HEK293 (cell line): ENCODE measurements around the gene PTS.
A peak's percentile ranks its signal among the peaks of the same experiment; 100 is the strongest.

Experiments
- CTCF ChIA-PET: fragments of 350-600 bp; formaldehyde crosslinking; extraction: SDS; loops from one replicate; lab custom pipeline; 2021; ENCODE audit warnings: antibody characterized with exemption; lab: Yijun Ruan, JAX
- POLR2A ChIA-PET: fragments of 300-600 bp; formaldehyde crosslinking; extraction: SDS; loops from one replicate; lab custom pipeline; 2020; ENCODE audit warnings: antibody characterized with exemption, inconsistent platforms; lab: Yijun Ruan, JAX
- H3K27ac ChIP-seq: fragments of 200-500 bp; sonication (Bioruptor generic); 2 replicates; pipeline ENCODE4 v1.5.1; 2014; ENCODE audit warnings: low read depth, low read length, control low read depth, inconsistent platforms; ENCODE audit errors: extremely low read depth
- H3K36me3 ChIP-seq, 2 experiments: fragments of 200-500 bp in 1 of 2; sonication (Bioruptor generic) in 1 of 2; 1 replicate in 1 of 2; 2 replicates in 1 of 2; pipeline ENCODE4 v1.5.1; 2014 to 2017; ENCODE audit warnings: inconsistent platforms in 2 of 2, low read length in 2 of 2; ENCODE audit not compliant: control insufficient read depth in 2 of 2, insufficient read depth in 1 of 2
- H3K4me1 ChIP-seq: fragments of 200-500 bp; sonication (Bioruptor generic); 2 replicates; pipeline ENCODE4 v1.5.1; 2014; ENCODE audit warnings: mild to moderate bottlenecking, low read length, inconsistent platforms; ENCODE audit not compliant: control insufficient read depth, insufficient read depth
- H3K4me3 ChIP-seq: 2 replicates; pipeline ENCODE4 v1.5.1; 2011; ENCODE audit warnings: low read depth, mild to moderate bottlenecking, control low read depth, low read length, moderate library complexity
- H3K9me3 ChIP-seq: fragments of 200-500 bp; sonication (Bioruptor generic); 2 replicates; pipeline ENCODE4 v1.5.1; 2014; ENCODE audit warnings: low read depth, low read length, inconsistent platforms; ENCODE audit not compliant: control insufficient read depth, insufficient read depth
- HIC1 ChIP-seq: fragments of 450-650 bp; formaldehyde crosslinking; IDR thresholded peaks from 2 replicates; pipeline ENCODE4 v1.5.1; 2016; ENCODE audit warnings: missing biosample characterization, missing genetic modification characterization
- HOXA7 ChIP-seq: sonication (generic); formaldehyde crosslinking; IDR thresholded peaks from 2 replicates; pipeline ENCODE4 v1.8.1; 2022; ENCODE audit warnings: missing genetic modification reagents, borderline replicate concordance
- HOXC10 ChIP-seq: sonication (generic); formaldehyde crosslinking; IDR thresholded peaks from 2 replicates; pipeline ENCODE4 v1.8.1; 2023; ENCODE audit warnings: mild to moderate bottlenecking, missing genetic modification reagents
- KLF10 ChIP-seq: fragments of 450-650 bp; IDR thresholded peaks from 2 replicates; pipeline ENCODE4 v1.5.1; 2018; ENCODE audit warnings: missing biosample characterization, mild to moderate bottlenecking, missing genetic modification characterization
- PRDM1 ChIP-seq: fragments of 450-650 bp; formaldehyde crosslinking; IDR thresholded peaks from 2 replicates; pipeline ENCODE4; 2016; ENCODE audit warnings: missing biosample characterization, missing genetic modification characterization
- PRDM4 ChIP-seq: fragments of 450-650 bp; formaldehyde crosslinking; IDR thresholded peaks from 2 replicates; pipeline ENCODE4 v1.5.1; 2017; ENCODE audit warnings: missing biosample characterization, missing genetic modification characterization
- ZBTB20 ChIP-seq: fragments of 450-650 bp; formaldehyde crosslinking; IDR thresholded peaks from 2 replicates; pipeline ENCODE4 v1.5.1; 2016; ENCODE audit warnings: missing biosample characterization, missing genetic modification characterization
- ZNF223 ChIP-seq: fragments of 450-650 bp; formaldehyde crosslinking; IDR thresholded peaks from 2 replicates; pipeline ENCODE4 v1.5.1; 2016; ENCODE audit warnings: missing biosample characterization, missing genetic modification characterization
- ZNF335 ChIP-seq: fragments of 450-650 bp; formaldehyde crosslinking; conservative IDR thresholded peaks from 2 replicates; pipeline ENCODE4 v1.5.1; 2016; ENCODE audit warnings: missing biosample characterization, missing genetic modification characterization
- ZNF423 ChIP-seq: fragments of 450-650 bp; formaldehyde crosslinking; IDR thresholded peaks from 2 replicates; pipeline ENCODE4 v1.5.1; 2016; ENCODE audit warnings: missing biosample characterization, missing genetic modification characterization
- ZNF571 ChIP-seq: fragments of 450-650 bp; formaldehyde crosslinking; IDR thresholded peaks from 2 replicates; pipeline ENCODE4 v1.5.0; 2017; ENCODE audit warnings: missing biosample characterization, missing genetic modification characterization
- ZNF600 ChIP-seq: fragments of 450-650 bp; formaldehyde crosslinking; IDR thresholded peaks from 2 replicates; pipeline ENCODE4 v1.5.1; 2016; ENCODE audit warnings: missing biosample characterization, missing genetic modification characterization
- ZNF624 ChIP-seq: fragments of 450-650 bp; formaldehyde crosslinking; IDR thresholded peaks from 2 replicates; pipeline ENCODE4 v1.5.1; 2017; ENCODE audit warnings: missing biosample characterization, missing genetic modification characterization
- ZNF692 ChIP-seq: fragments of 450-650 bp; formaldehyde crosslinking; IDR thresholded peaks from 2 replicates; pipeline ENCODE4 v1.5.1; 2016; ENCODE audit warnings: missing biosample characterization, missing genetic modification characterization
- ZNF701 ChIP-seq: fragments of 450-650 bp; formaldehyde crosslinking; IDR thresholded peaks from 2 replicates; pipeline ENCODE4 v1.5.1; 2016; ENCODE audit warnings: missing biosample characterization, missing genetic modification characterization
- ZNF747 ChIP-seq: fragments of 450-650 bp; formaldehyde crosslinking; IDR thresholded peaks from 2 replicates; pipeline ENCODE4 v1.5.1; 2016; ENCODE audit warnings: missing biosample characterization, missing genetic modification characterization
- ZXDB ChIP-seq: fragments of 450-650 bp; formaldehyde crosslinking; IDR thresholded peaks from 2 replicates; pipeline ENCODE4 v1.5.1; 2016; ENCODE audit warnings: missing biosample characterization, missing genetic modification characterization
- TF ChIP-seq, protein P1 (sequence below): fragments of 450-650 bp; formaldehyde crosslinking; IDR thresholded peaks from 2 replicates; pipeline ENCODE4; 2016; ENCODE audit warnings: missing biosample characterization, missing genetic modification characterization

The PTS gene

DNA sequence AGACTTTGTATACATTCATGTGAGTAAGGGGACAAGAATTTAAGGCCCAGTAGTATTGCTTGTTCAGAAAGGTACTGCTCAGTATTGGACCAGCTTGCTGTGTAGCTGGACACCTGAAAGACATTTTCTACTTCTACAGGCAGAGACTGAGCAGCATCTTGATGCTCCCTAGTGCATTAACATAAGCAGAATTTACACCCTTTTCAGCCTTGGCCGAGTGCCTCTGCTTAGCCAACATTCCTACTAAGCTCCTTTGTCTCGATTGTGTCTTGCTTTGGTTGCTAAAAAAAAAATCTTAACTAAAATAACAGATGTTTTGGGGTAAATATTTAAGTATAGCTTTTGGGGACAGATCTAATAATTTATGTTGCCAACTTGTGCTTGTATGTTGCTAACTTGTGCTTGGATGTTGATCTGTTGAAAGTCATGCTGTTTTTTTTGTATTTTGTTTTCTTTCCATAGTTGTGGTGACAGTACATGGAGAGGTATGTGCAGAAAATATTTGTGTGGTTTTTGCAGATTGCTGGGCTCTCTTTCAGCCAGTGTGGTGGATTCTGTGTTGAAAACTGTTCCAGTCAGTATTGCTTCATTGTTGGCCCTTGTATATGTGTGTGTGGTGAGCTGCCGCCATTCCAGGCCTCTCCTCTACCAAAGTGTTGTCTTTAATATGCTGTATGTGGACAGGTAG is 3.7 kb downstream of the PTS start:
- Histone ChIP-seq H3K27ac (no peak overlapping the region), H3K9me3 (no peaks in the 10 kb centered on the region), H3K36me3 (peaks cover 0 to 64% of the 10 kb centered on the region in 2 experiments; a peak in 1 of 3 replicates), H3K4me1 (no peaks in the 10 kb centered on the region), H3K4me3 (no peak overlapping the region)
- POLR2A ChIA-PET: no interaction called here
- TF ChIP-seq ZNF423 (tag by site-specific recombination): no peak
- no peak for TF ChIP-seq HOXC10 (CRISPR knock-in tag)
- TF ChIP-seq ZNF624 (tag by site-specific recombination): no peak
- no peak for TF ChIP-seq ZXDB (tag by site-specific recombination)
- TF ChIP-seq HOXA7 (CRISPR knock-in tag): no peak
- TF ChIP-seq, protein P1, sequence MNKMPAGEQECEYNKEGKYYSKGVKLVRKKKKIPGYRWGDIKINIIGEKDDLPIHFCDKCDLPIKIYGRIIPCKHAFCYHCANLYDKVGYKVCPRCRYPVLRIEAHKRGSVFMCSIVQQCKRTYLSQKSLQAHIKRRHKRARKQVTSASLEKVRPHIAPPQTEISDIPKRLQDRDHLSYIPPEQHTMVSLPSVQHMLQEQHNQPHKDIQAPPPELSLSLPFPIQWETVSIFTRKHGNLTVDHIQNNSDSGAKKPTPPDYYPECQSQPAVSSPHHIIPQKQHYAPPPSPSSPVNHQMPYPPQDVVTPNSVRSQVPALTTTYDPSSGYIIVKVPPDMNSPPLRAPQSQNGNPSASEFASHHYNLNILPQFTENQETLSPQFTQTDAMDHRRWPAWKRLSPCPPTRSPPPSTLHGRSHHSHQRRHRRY (tag by site-specific recombination): no peak
- no peak for TF ChIP-seq ZNF701
- TF ChIP-seq KLF10 (tag by site-specific recombination): no peak
- no peak for TF ChIP-seq PRDM4 (tag by site-specific recombination)
- no peak for TF ChIP-seq ZNF571 (tag by site-specific recombination)
- no peak for TF ChIP-seq ZNF600 (tag by site-specific recombination)
- no peak for TF ChIP-seq HIC1 (tag by site-specific recombination)
- TF ChIP-seq ZBTB20 (tag by site-specific recombination): no peak
- TF ChIP-seq ZNF223: no peak
- TF ChIP-seq ZNF692 (tag by site-specific recombination): no peak
- TF ChIP-seq ZNF747 (tag by site-specific recombination): no peak
- CTCF ChIA-PET: interaction anchor here (0.6 to 19.0 kb wide), 3 partner anchors 10 to 54 kb away, joined by 4 to 308 read pairs (median 8); no protein-coding TSS in a partner anchor

- H3K36me3 ChIP-seq: peaks cover 7 to 83% of the 10 kb centered on the region in 2 experiments; a peak in 2 of 3 replicates
These were observed 5.7 kb downstream of the PTS start for GRCh38 chr11:112231952-112232351.

More at GRCh38 chr11:112231952-112232351, 5.7 kb downstream of the PTS start:
- ChIA-PET POLR2A (no interaction called here), CTCF (interaction anchor here (1.3 to 1.7 kb wide), 2 partner anchors 12 to 48 kb away, joined by 7 to 8 read pairs; no protein-coding TSS in a partner anchor)
- TF ChIP-seq ZNF335 (tag by site-specific recombination): no peak
- TF ChIP-seq PRDM1 (tag by site-specific recombination): peak; percentile 37; the same call in 1 of the 2 replicates
- Histone ChIP-seq H3K4me3 (no peak overlapping the region), H3K4me1 (no peaks in the 10 kb centered on the region), H3K9me3 (no peaks in the 10 kb centered on the region), H3K27ac (no peak overlapping the region)
